Measurements from ENCODE around the gene NUDT1. TPM values are rescaled to one million over a fixed set of nuclear protein-coding genes. Genes with fewer than 3 reads are reported as not detected.

NUDT1 gene
- polyA plus RNA-seq, 3 donors: 17.0 to 26.7 (median 21.1) TPM

- no peak for DNase-seq (ENCODE audit: extremely low read depth in 1 of 11, low read depth in 9 of 11, low spot score in 4 of 11)
These were observed 8.1 kb upstream of the NUDT1 start for GRCh38 chr7:2233926-2234325.

GRCh38 chr7:2237109-2237602, 4.9 kb upstream of the NUDT1 start:
- no peak for DNase-seq (ENCODE audit: extremely low read depth in 1 of 11, low read depth in 9 of 11, low spot score in 4 of 11)

GRCh38 chr7:2239242-2239641, 2.8 kb upstream of the NUDT1 start:
- no peak for DNase-seq (ENCODE audit: extremely low read depth in 1 of 11, low read depth in 9 of 11, low spot score in 4 of 11)

GRCh38 chr7:2242541-2243429, 759 bp downstream of the NUDT1 start:
- DNase-seq (ENCODE audit: extremely low read depth in 1 of 11, low read depth in 9 of 11, low spot score in 4 of 11): no peak

GRCh38 chr7:2243458-2243857, 1.4 kb downstream of the NUDT1 start:
- no peak for DNase-seq (ENCODE audit: extremely low read depth in 1 of 11, low read depth in 9 of 11, low spot score in 4 of 11)

GRCh38 chr7:2244404-2244995, 2.5 kb downstream of the NUDT1 start:
- DNase-seq (ENCODE audit: extremely low read depth in 1 of 11, low read depth in 9 of 11, low spot score in 4 of 11): no peak

GRCh38 chr7:2245883-2246675, 4.1 kb downstream of the NUDT1 start:
- no peak for DNase-seq (ENCODE audit: extremely low read depth in 1 of 11, low read depth in 9 of 11, low spot score in 4 of 11)

- DNase-seq (ENCODE audit: extremely low read depth in 1 of 11, low read depth in 9 of 11, low spot score in 4 of 11): no peak
These were observed 5.3 kb downstream of the NUDT1 start for GRCh38 chr7:2247141-2247995.

- no peak for DNase-seq (ENCODE audit: extremely low read depth in 1 of 11, low read depth in 9 of 11, low spot score in 4 of 11)
These were observed 7.1 kb downstream of the NUDT1 start for GRCh38 chr7:2248984-2249694.

- no peak for DNase-seq (ENCODE audit: extremely low read depth in 1 of 11, low read depth in 9 of 11, low spot score in 4 of 11)
These were observed 7.8 kb downstream of the NUDT1 start for GRCh38 chr7:2249744-2250323.

- DNase-seq (ENCODE audit: extremely low read depth in 1 of 11, low read depth in 9 of 11, low spot score in 4 of 11): no peak
These were observed 9.4 kb downstream of the NUDT1 start for GRCh38 chr7:2251381-2251780.

- no peak for DNase-seq (ENCODE audit: extremely low read depth in 1 of 11, low read depth in 9 of 11, low spot score in 4 of 11)
These were observed 10.1 kb downstream of the NUDT1 start for GRCh38 chr7:2251841-2252771.

- no peak for DNase-seq (ENCODE audit: extremely low read depth in 1 of 11, low read depth in 9 of 11, low spot score in 4 of 11)
These were observed 11.0 kb downstream of the NUDT1 start for GRCh38 chr7:2253021-2253420.

GRCh38 chr7:2253525-2254244, 11.7 kb downstream of the NUDT1 start:
- no peak for DNase-seq (ENCODE audit: extremely low read depth in 1 of 11, low read depth in 9 of 11, low spot score in 4 of 11)

GRCh38 chr7:2254429-2255144, 12.6 kb downstream of the NUDT1 start:
- DNase-seq (ENCODE audit: extremely low read depth in 1 of 11, low read depth in 9 of 11, low spot score in 4 of 11): no peak

Data from renal cortex interstitium (tissue), 11 donors.